Measurements from ENCODE around the gene HMMR.
A peak's percentile ranks its signal among the peaks of the same experiment; 100 is the strongest.
"Not testable (repeated sequence)": the region's sequence is repeated elsewhere in the genome, so short reads cannot be mapped to it uniquely, and the experiment has no call there.

HMMR gene, protein sequence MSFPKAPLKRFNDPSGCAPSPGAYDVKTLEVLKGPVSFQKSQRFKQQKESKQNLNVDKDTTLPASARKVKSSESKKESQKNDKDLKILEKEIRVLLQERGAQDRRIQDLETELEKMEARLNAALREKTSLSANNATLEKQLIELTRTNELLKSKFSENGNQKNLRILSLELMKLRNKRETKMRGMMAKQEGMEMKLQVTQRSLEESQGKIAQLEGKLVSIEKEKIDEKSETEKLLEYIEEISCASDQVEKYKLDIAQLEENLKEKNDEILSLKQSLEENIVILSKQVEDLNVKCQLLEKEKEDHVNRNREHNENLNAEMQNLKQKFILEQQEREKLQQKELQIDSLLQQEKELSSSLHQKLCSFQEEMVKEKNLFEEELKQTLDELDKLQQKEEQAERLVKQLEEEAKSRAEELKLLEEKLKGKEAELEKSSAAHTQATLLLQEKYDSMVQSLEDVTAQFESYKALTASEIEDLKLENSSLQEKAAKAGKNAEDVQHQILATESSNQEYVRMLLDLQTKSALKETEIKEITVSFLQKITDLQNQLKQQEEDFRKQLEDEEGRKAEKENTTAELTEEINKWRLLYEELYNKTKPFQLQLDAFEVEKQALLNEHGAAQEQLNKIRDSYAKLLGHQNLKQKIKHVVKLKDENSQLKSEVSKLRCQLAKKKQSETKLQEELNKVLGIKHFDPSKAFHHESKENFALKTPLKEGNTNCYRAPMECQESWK

DNA sequence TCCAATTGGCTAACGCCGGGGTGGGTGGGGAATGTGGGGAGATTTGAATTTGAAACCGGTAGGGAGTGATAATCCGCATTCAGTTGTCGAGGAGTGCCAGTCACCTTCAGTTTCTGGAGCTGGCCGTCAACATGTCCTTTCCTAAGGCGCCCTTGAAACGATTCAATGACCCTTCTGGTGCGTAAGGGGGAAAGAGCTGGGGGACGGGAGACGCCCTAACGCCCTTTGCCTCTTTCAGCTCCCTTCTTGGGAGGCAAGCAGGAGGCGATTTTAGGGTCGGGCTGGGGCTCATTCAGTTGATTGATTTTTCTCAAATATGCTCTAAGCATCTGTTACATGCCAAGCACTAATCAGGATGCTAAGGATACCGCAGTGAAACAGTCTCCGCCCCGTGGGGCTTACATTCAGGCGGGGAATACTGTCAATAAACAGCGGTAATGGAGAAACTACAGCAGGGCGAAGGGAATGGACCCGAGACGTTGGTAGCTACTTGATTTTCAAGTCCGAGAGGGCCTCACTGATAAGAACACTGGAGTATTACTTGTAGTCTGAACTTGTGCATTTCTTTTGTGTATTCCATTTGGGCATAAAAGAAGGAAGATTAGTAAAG lies at the start of gene HMMR:
TSS of gene HMMR (plus strand) at position 71 of the 610 bp plus-strand sequence. CDS start at position 132, 61 bp downstream.
- H3K36me3 Mint-ChIP-seq (ENCODE audit: insufficient read depth) = peaks cover 36% of the 10 kb centered on the region
- peak within 1 kb of the TSS; percentile 95 for H3K4me3 Mint-ChIP-seq
- no peak for ATAC-seq (replicated peaks; ENCODE audit: extremely low read depth, poor library complexity, severe bottlenecking)
- no peaks in the 10 kb centered on the region for H3K27me3 Mint-ChIP-seq
- no peak for DNase-seq (ENCODE audit: low spot score in 2 of 2)
- peaks cover 35% of the 10 kb centered on the region for H3K4me1 Mint-ChIP-seq
- peak within 1 kb of the TSS; percentile 99 for H3K27ac Mint-ChIP-seq (ENCODE audit: low read depth)
- H3K9me3 Mint-ChIP-seq = no peaks in the 10 kb centered on the region

DNA sequence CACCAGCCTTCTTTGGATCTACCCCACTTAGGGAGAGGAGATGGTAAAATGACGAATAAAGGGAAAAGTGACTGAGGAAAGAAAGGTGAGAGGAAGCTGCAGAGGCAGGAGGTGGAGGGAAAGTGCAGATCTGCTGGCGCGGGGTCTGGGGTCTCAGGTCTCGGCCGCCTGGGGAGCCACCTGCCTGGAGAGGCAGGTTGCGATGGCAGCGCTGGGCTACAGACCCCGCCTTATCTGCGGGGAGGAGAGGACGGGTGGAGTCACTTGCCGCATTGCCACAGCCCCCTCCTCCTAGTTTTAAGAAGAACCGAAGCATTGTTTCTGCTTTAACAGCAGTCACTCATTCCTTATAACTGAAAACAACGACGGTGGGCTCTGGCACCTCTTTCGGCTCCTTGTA lies 44.8 kb upstream of the HMMR start:
- H3K4me1 Mint-ChIP-seq; DNase-seq (ENCODE audit: low spot score in 2 of 2); ATAC-seq (replicated peaks; ENCODE audit: extremely low read depth, poor library complexity, severe bottlenecking); H3K4me3 Mint-ChIP-seq; H3K9me3 Mint-ChIP-seq; H3K27ac Mint-ChIP-seq (ENCODE audit: low read depth); H3K36me3 Mint-ChIP-seq (ENCODE audit: insufficient read depth): not testable (repeated sequence)
- peaks cover 73% of the 10 kb centered on the region for H3K27me3 Mint-ChIP-seq

DNA sequence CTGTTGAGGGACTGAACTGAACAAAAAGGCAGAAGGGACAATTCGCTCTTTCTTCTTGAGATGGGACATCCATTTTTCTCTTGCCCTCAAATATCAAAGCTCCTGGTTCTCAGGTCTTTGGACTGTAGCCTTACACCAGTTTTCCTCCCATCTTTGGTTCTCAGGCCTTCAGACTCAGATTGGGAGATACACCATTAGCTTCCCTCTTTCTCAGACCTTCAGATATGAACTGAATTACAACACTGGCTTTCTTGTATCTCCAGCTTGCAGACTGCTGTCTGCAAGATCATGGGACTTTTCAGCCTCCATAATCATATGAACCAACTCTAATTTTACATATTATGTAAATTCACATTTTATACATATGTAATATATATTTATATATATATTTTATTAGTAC lies 35.6 kb upstream of the HMMR start:
- Mint-ChIP-seq H3K4me3 (no peak overlapping the region), H3K27me3 (peaks cover 25% of the 10 kb centered on the region), H3K9me3 (no peaks in the 10 kb centered on the region), H3K27ac (ENCODE audit: low read depth) (no peak overlapping the region), H3K36me3 (ENCODE audit: insufficient read depth) (no peaks in the 10 kb centered on the region), H3K4me1 (peaks cover 6% of the 10 kb centered on the region)
- DNase-seq (ENCODE audit: low spot score in 2 of 2) (no peak), ATAC-seq (replicated peaks; ENCODE audit: extremely low read depth, poor library complexity, severe bottlenecking) (no peak)

DNA sequence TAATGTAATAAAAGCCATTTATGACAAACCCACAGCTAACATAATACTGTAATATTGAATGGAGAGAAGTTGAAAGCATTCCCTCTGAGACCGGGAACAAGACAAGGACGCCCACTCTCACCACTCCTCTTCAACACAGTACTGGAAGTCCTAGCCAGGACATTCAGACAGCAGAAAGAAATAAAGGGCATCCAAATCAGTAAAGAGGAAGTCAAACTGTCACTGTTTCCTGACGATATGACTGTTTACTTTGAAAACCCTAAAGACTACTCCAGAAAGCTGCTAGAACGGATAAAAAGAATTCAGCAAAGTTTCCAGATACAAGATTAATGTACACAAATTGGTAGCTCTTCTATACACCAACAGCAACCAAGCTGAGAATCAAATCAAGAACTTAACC lies 34.3 kb upstream of the HMMR start:
- not testable (repeated sequence) for H3K4me1 Mint-ChIP-seq; H3K9me3 Mint-ChIP-seq; ATAC-seq (replicated peaks; ENCODE audit: extremely low read depth, poor library complexity, severe bottlenecking); H3K36me3 Mint-ChIP-seq (ENCODE audit: insufficient read depth); H3K27ac Mint-ChIP-seq (ENCODE audit: low read depth); H3K4me3 Mint-ChIP-seq; DNase-seq (ENCODE audit: low spot score in 2 of 2)
- H3K27me3 Mint-ChIP-seq = peaks cover 23% of the 10 kb centered on the region

DNA sequence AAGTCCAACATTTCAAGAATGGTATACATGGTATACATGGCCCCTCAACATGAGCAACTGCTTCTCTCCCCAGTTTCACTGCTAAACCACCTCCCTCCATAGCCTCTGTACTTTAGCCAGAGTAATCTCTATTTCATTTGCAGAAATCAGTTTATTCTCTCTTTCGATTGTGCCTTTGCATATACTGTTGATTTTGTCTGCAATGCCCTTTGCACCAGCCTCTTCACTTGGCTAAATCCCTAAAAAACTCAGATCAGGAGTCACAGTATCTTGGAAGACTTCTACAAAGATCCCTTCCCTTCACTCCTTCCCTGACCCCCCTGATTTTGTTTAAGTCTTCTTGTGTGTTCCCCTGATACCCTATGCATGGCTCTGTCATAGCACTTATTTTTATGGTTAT lies 27.9 kb upstream of the HMMR start:
- no peak overlapping the region for H3K4me3 Mint-ChIP-seq
- no peak overlapping the region for H3K27ac Mint-ChIP-seq (ENCODE audit: low read depth)
- no peak for DNase-seq (ENCODE audit: low spot score in 2 of 2)
- ATAC-seq (replicated peaks; ENCODE audit: extremely low read depth, poor library complexity, severe bottlenecking) = no peak
- peaks cover 2% of the 10 kb centered on the region for H3K36me3 Mint-ChIP-seq (ENCODE audit: insufficient read depth)
- no peaks in the 10 kb centered on the region for H3K9me3 Mint-ChIP-seq
- no peaks in the 10 kb centered on the region for H3K27me3 Mint-ChIP-seq
- H3K4me1 Mint-ChIP-seq = peaks cover 11% of the 10 kb centered on the region

DNA sequence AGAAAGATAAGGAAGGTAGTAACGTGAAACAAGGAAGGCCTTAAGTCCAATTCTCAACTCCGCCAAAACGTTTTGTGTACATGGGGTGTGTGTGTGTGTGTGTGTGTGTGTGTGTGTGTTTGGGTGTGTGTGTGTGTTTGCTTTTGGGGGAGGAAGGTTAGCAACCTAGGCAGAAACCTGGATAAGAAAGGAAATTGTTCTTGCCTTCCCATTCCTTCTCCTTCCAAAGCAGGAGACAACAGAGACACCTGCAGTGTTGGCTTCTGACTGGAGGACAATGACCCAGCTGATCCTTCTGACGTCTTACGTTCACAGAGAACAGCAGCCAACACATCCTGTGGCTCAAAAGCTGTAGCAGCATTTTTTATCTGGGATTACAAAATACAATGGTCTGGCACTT lies 27.2 kb upstream of the HMMR start:
- H3K27me3 Mint-ChIP-seq = no peaks in the 10 kb centered on the region
- DNase-seq (ENCODE audit: low spot score in 2 of 2) (no peak), ATAC-seq (replicated peaks; ENCODE audit: extremely low read depth, poor library complexity, severe bottlenecking) (no peak)
- H3K4me1 Mint-ChIP-seq = peaks cover 15% of the 10 kb centered on the region
- no peaks in the 10 kb centered on the region for H3K9me3 Mint-ChIP-seq
- H3K27ac Mint-ChIP-seq (ENCODE audit: low read depth) = no peak overlapping the region
- no peak overlapping the region for H3K4me3 Mint-ChIP-seq
- H3K36me3 Mint-ChIP-seq (ENCODE audit: insufficient read depth) = peaks cover 4% of the 10 kb centered on the region

DNA sequence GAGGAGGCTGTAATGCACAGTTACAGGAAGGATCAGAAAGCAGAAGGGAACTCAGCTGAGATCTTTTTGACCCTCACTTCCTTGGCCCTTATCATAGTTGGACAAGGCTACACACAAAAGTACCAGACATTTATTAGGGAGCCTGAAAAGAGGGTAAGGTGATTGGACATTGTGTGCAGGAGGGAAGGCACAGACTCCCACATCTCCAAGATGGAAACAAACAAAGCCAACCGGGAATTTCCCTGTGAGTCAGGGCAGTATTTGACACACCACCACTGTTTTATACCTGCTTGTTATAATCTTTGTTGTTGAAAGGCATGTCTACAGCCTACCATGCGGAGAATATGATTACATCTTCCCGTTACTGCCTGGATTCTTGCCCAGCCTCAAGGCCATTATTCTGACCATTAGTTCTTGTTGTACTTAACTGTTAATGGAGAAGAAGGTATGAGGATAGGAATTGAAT lies 26.0 kb upstream of the HMMR start:
- no peak for ATAC-seq (replicated peaks; ENCODE audit: extremely low read depth, poor library complexity, severe bottlenecking)
- no peak for DNase-seq (ENCODE audit: low spot score in 2 of 2)
- H3K36me3 Mint-ChIP-seq (ENCODE audit: insufficient read depth) = peaks cover 4% of the 10 kb centered on the region
- H3K4me1 Mint-ChIP-seq = peaks cover 27% of the 10 kb centered on the region
- no peaks in the 10 kb centered on the region for H3K9me3 Mint-ChIP-seq
- H3K4me3 Mint-ChIP-seq = no peak overlapping the region
- no peak overlapping the region for H3K27ac Mint-ChIP-seq (ENCODE audit: low read depth)
- H3K27me3 Mint-ChIP-seq = no peaks in the 10 kb centered on the region

DNA sequence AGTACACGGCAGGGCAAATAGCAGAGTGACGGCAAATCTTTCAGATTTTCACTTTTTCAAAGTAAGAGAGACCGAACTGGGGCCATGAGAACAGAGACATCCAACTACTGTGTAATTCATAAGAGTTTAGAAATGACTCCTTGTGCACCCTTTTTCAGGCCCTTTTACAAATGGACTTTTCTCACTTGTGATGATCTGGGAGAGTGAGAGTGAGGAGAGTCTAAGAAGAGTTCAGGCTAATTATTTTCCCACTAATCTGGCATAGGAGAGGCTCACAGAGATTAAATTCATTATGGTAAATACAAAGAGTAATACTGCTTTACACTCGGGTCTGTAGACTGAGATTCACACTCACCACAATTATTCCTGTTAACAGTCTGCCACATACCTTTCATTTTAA lies 23.9 kb upstream of the HMMR start:
- Mint-ChIP-seq H3K9me3 (no peaks in the 10 kb centered on the region), H3K36me3 (ENCODE audit: insufficient read depth) (peaks cover 12% of the 10 kb centered on the region), H3K27me3 (no peaks in the 10 kb centered on the region), H3K4me3 (peak overlapping the region; percentile 87), H3K27ac (ENCODE audit: low read depth) (peak overlapping the region; percentile 92), H3K4me1 (peaks cover 38% of the 10 kb centered on the region)
- no peak for DNase-seq (ENCODE audit: low spot score in 2 of 2)
- no peak for ATAC-seq (replicated peaks; ENCODE audit: extremely low read depth, poor library complexity, severe bottlenecking)

DNA sequence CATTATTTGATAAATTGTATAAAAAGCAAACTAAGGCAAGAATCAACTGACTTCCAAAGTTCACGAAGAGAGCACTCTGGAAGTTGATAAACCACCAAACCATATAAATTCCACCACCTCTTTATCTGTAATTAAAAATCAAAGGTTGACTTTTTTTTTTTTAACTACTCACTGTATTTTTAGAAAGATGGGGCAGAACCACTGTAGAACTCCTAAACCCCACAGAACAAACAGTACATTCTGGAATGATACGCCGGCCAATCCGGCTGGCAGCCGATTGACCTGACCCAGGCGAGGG lies 23.5 kb upstream of the HMMR start:
- DNase-seq (ENCODE audit: low spot score in 2 of 2) (no peak), ATAC-seq (replicated peaks; ENCODE audit: extremely low read depth, poor library complexity, severe bottlenecking) (no peak)
- Mint-ChIP-seq H3K27me3 (no peaks in the 10 kb centered on the region), H3K36me3 (ENCODE audit: insufficient read depth) (peaks cover 12% of the 10 kb centered on the region), H3K27ac (ENCODE audit: low read depth) (peak overlapping the region; percentile 92), H3K4me1 (peaks cover 38% of the 10 kb centered on the region), H3K9me3 (no peaks in the 10 kb centered on the region), H3K4me3 (peak overlapping the region; percentile 87)

DNA sequence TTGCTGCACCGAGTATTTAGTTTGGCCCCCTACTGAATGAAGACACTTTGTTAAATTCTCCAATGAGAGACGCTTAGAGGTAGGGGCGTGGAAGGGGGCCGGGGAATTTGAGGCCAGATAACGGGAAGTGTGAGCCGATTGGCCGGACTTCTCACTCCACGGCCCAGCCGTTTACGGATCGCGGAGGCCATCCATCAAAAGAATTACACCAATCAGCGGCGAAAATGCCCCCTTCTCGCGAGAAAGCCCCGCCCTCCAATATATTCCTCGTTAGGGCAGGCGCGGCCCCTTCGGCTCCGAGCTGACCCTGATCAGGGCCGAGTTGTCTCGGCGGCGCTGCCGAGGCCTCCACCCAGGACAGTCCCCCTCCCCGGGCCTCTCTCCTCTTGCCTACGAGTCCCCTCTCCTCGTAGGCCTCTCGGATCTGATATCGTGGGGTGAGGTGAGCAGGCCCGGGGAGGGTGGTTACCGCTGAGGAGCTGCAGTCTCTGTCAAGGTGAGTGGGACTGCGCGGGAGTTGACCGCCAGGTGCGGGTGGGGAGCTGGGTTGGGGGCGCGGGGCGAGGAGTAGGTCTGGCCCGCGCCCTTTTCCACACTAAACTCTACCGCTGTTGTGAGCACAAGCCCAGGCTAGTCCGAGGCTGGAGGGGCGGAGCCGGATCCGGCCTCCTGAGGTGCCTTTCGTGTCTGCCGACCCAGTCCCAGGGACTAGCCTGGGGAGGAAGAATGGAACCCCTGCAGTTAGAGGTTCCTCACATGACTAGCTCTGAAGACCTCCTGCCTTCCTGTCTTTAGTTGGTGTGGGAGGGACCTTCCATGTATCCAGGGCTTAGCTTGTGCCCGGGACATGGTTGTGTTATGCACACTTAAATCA lies 22.9 kb upstream of the HMMR start, which contains the start of gene CCNG1:
TSS of gene CCNG1 (plus strand) at position 287 of the 874 bp plus-strand sequence. CDS start 1,662 bp downstream, outside the sequence.
- Mint-ChIP-seq H3K36me3 (ENCODE audit: insufficient read depth) (peaks cover 17% of the 10 kb centered on the region), H3K9me3 (no peaks in the 10 kb centered on the region), H3K27me3 (no peaks in the 10 kb centered on the region), H3K4me3 (peak within 1 kb of the TSS; percentile 87), H3K4me1 (peaks cover 38% of the 10 kb centered on the region), H3K27ac (ENCODE audit: low read depth) (peak within 1 kb of the TSS; percentile 92)
- ATAC-seq (replicated peaks; ENCODE audit: extremely low read depth, poor library complexity, severe bottlenecking) = peak; percentile 96
- DNase-seq (ENCODE audit: low spot score in 2 of 2) = peak; percentile 77 to 78

DNA sequence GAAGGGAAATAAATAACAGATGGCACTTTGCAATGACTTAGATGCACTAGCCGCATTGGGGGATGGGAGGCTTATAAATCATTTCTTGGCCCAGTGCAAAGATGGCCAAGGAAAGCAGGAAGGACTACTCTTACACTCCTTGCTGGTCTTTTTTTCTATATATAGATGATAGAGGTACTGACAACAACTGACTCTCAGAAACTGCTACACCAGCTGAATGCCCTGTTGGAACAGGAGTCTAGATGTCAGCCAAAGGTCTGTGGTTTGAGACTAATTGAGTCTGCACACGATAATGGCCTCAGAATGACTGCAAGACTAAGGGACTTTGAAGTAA lies 21.4 kb upstream of the HMMR start:
- Mint-ChIP-seq H3K27me3 (no peaks in the 10 kb centered on the region), H3K36me3 (ENCODE audit: insufficient read depth) (peaks cover 31% of the 10 kb centered on the region), H3K4me1 (peaks cover 38% of the 10 kb centered on the region), H3K27ac (ENCODE audit: low read depth) (no peak overlapping the region), H3K9me3 (no peaks in the 10 kb centered on the region), H3K4me3 (peak overlapping the region; percentile 87)
- ATAC-seq (replicated peaks; ENCODE audit: extremely low read depth, poor library complexity, severe bottlenecking) (no peak), DNase-seq (ENCODE audit: low spot score in 2 of 2) (no peak)

DNA sequence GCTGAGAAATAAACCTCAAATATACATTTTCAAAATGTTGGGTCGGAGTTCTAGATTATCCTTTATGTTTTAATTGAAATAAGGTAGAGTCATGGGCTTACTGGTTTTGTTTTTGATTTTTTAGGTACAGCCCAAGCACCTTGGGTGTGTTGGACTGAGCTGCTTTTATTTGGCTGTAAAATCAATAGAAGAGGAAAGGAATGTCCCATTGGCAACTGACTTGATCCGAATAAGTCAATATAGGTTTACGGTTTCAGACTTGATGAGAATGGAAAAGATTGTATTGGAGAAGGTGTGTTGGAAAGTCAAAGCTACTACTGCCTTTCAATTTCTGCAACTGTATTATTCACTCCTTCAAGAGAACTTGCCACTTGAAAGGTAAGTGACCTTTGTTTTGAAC lies 19.5 kb upstream of the HMMR start:
- no peak for ATAC-seq (replicated peaks; ENCODE audit: extremely low read depth, poor library complexity, severe bottlenecking)
- no peaks in the 10 kb centered on the region for H3K27me3 Mint-ChIP-seq
- peaks cover 35% of the 10 kb centered on the region for H3K36me3 Mint-ChIP-seq (ENCODE audit: insufficient read depth)
- H3K9me3 Mint-ChIP-seq = no peaks in the 10 kb centered on the region
- no peak for DNase-seq (ENCODE audit: low spot score in 2 of 2)
- no peak overlapping the region for H3K27ac Mint-ChIP-seq (ENCODE audit: low read depth)
- no peak overlapping the region for H3K4me3 Mint-ChIP-seq
- H3K4me1 Mint-ChIP-seq = peaks cover 38% of the 10 kb centered on the region
